GM21515 (cell line): ENCODE results near the gene TOM1.
"Not testable (repeated sequence)": the region's sequence is repeated elsewhere in the genome, so short reads cannot be mapped to it uniquely, and the experiment has no call there.

Source experiments
- ATAC-seq: cut with Tn5 transposase; IDR thresholded peaks from one replicate; pipeline ENCODE4 v1.9.1; 2021; ENCODE audit not compliant: unreplicated experiment

The TOM1 gene

GRCh38 chr22:35393116-35394010, 93.7 kb downstream of the TOM1 start:
- no peak for ATAC-seq

DNA sequence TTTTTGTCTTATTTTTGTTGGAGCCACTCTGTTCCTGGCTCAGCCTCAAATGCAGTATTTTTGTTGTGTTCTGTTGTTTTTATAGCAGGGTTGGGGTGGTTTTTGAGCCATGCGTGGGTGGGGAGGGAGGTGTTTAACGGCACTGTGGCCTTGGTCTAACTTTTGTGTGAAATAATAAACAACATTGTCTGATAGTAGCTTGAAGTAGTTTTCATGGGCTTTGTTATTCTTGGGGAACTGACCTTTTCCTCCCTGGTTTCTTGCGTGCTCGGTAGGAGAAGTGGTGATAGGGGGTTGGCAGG, 94.3 kb downstream of the TOM1 start:
- ATAC-seq: no peak

GRCh38 chr22:35394810-35395563, 95.3 kb downstream of the TOM1 start:
- no peak for ATAC-seq

GRCh38 chr22:35396622-35397021, 96.9 kb downstream of the TOM1 start:
- ATAC-seq: not testable (repeated sequence)

DNA sequence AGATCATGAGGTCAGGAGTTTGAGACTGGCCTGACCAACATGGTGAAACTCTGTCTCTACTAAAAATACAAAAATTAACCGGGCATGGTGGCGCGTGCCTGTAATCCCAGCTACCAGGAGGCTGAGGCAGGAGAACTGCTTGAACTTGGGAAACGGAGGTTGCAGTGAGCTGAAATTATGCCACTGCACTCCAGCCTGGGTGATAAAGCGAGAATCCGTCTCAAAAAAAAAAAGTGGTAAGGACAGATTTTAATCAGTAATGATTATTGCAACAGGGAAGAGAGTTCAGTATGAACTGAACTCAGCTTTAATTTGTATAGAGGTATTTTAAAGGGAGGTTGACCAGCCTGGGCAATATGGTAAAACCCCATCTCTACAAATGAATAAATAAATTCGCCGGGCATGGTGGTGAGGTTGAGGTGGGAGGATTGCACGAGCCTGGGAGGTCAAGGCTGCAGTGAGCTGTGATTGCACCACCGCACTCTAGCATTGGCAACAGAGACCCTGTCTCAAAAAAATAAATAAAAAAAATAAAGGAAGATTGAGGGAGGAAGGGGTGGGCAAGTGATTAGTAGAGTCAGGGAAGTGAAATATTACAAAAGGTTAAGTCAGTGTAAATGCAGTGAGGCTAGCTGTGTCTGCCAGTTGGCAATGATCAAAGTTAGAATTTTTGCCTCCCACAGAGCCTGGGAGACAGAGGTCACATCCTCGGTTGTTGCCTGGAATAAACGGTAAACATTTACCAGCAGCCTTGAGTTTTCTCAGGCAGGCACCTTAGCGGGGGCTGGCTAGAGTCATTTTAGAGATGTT, 97.6 kb downstream of the TOM1 start:
- ATAC-seq: no peak
